ENCODE results near the gene ANGEL1. TPM values are rescaled to one million over a fixed set of nuclear protein-coding genes. Genes with fewer than 3 reads are reported as not detected.

The ANGEL1 gene
- polyA plus RNA-seq, 1 donor from 2014 or later, result 20.7 TPM

- Mint-ChIP-seq H3K27me3 (peaks cover 8% of the 10 kb centered on the region), H3K27ac (no peak overlapping the region), H3K36me3 (no peaks in the 10 kb centered on the region), H3K9me3 (no peaks in the 10 kb centered on the region), H3K4me3 (no peak overlapping the region), H3K4me1 (no peaks in the 10 kb centered on the region)
These were observed 58.1 kb downstream of the ANGEL1 start for GRCh38 chr14:76754586-76754985.

- Mint-ChIP-seq H3K9me3 (no peaks in the 10 kb centered on the region), H3K27ac (no peak overlapping the region), H3K4me1 (no peaks in the 10 kb centered on the region), H3K27me3 (peaks cover 8% of the 10 kb centered on the region), H3K36me3 (no peaks in the 10 kb centered on the region), H3K4me3 (no peak overlapping the region)
These were observed 59.0 kb downstream of the ANGEL1 start for GRCh38 chr14:76753541-76754198.

- Mint-ChIP-seq H3K27ac (no peak overlapping the region), H3K9me3 (peaks cover 0 to 2% (median 0%) of the 10 kb centered on the region in 3 donors), H3K36me3 (no peaks in the 10 kb centered on the region), H3K4me3 (no peak overlapping the region), H3K27me3 (peaks cover under 1% of the 10 kb centered on the region), H3K4me1 (no peaks in the 10 kb centered on the region)
These were observed 59.9 kb downstream of the ANGEL1 start for GRCh38 chr14:76752744-76753143.

GRCh38 chr14:76742966-76743365 is 69.7 kb downstream of the ANGEL1 start:
- H3K4me1 Mint-ChIP-seq, result peaks cover 0 to 4% (median 0%) of the 10 kb centered on the region in 3 donors
- H3K27ac Mint-ChIP-seq, result no peak overlapping the region
- peaks cover 2% of the 10 kb centered on the region for H3K36me3 Mint-ChIP-seq
- H3K4me3 Mint-ChIP-seq, result no peak overlapping the region
- peaks cover 11 to 28% (median 23%) of the 10 kb centered on the region in 3 donors for H3K9me3 Mint-ChIP-seq
- H3K27me3 Mint-ChIP-seq, result peaks cover 9% of the 10 kb centered on the region

- H3K36me3 Mint-ChIP-seq, result peaks cover 2% of the 10 kb centered on the region
- H3K9me3 Mint-ChIP-seq, result peaks cover 11 to 28% (median 23%) of the 10 kb centered on the region in 3 donors
- H3K4me1 Mint-ChIP-seq, result peaks cover 0 to 4% (median 0%) of the 10 kb centered on the region in 3 donors
- H3K27ac Mint-ChIP-seq, result no peak overlapping the region
- no peak overlapping the region for H3K4me3 Mint-ChIP-seq
- H3K27me3 Mint-ChIP-seq, result peaks cover 9% of the 10 kb centered on the region
These were observed 70.5 kb downstream of the ANGEL1 start for GRCh38 chr14:76742185-76742584.

GRCh38 chr14:76741074-76741473 is 71.6 kb downstream of the ANGEL1 start:
- Mint-ChIP-seq H3K36me3 (peaks cover 2% of the 10 kb centered on the region), H3K4me1 (peaks cover 0 to 4% (median 0%) of the 10 kb centered on the region in 3 donors), H3K27ac (no peak overlapping the region), H3K9me3 (peaks cover 11 to 28% (median 23%) of the 10 kb centered on the region in 3 donors), H3K4me3 (no peak overlapping the region), H3K27me3 (peaks cover 9% of the 10 kb centered on the region)

Other genes with a start within 250 kb of the ANGEL1 start
- gene VASH1, start 51.4 kb downstream of the ANGEL1 start, polyA plus RNA-seq, result 0.70 TPM
- not detected for gene LRRC74A, start 13.5 kb upstream of the ANGEL1 start, polyA plus RNA-seq
- 2.6 TPM for gene IRF2BPL, start 215.8 kb upstream of the ANGEL1 start, polyA plus RNA-seq

Measured in IgD-negative memory B cell (primary cell).